HEK293 (cell line): ENCODE results near the gene MAN1B1.

Experiments
- CTCF ChIA-PET: fragments of 350-600 bp; formaldehyde crosslinking; extraction: SDS; loops from one replicate; lab custom pipeline; 2021; ENCODE audit warnings: antibody characterized with exemption; lab: Yijun Ruan, JAX
- POLR2A ChIA-PET: fragments of 300-600 bp; formaldehyde crosslinking; extraction: SDS; loops from one replicate; lab custom pipeline; 2020; ENCODE audit warnings: antibody characterized with exemption, inconsistent platforms; lab: Yijun Ruan, JAX
- H3K27ac ChIP-seq: fragments of 200-500 bp; sonication (Bioruptor generic); 2 replicates; pipeline ENCODE4 v1.5.1; 2014; ENCODE audit warnings: low read depth, low read length, control low read depth, inconsistent platforms; ENCODE audit errors: extremely low read depth
- H3K36me3 ChIP-seq, 2 experiments: fragments of 200-500 bp in 1 of 2; sonication (Bioruptor generic) in 1 of 2; 1 replicate in 1 of 2; 2 replicates in 1 of 2; pipeline ENCODE4 v1.5.1; 2014 to 2017; ENCODE audit warnings: inconsistent platforms in 2 of 2, low read length in 2 of 2; ENCODE audit not compliant: control insufficient read depth in 2 of 2, insufficient read depth in 1 of 2
- H3K4me1 ChIP-seq: fragments of 200-500 bp; sonication (Bioruptor generic); 2 replicates; pipeline ENCODE4 v1.5.1; 2014; ENCODE audit warnings: mild to moderate bottlenecking, low read length, inconsistent platforms; ENCODE audit not compliant: control insufficient read depth, insufficient read depth
- H3K4me3 ChIP-seq: 2 replicates; pipeline ENCODE4 v1.5.1; 2011; ENCODE audit warnings: low read depth, mild to moderate bottlenecking, control low read depth, low read length, moderate library complexity
- H3K9me3 ChIP-seq: fragments of 200-500 bp; sonication (Bioruptor generic); 2 replicates; pipeline ENCODE4 v1.5.1; 2014; ENCODE audit warnings: low read depth, low read length, inconsistent platforms; ENCODE audit not compliant: control insufficient read depth, insufficient read depth
- BCL11B ChIP-seq: fragments of 450-650 bp; formaldehyde crosslinking; IDR thresholded peaks from 2 replicates; pipeline ENCODE4 v1.5.1; 2016; ENCODE audit warnings: low read depth, missing biosample characterization, missing genetic modification characterization
- CTCF ChIP-seq: fragments of 450-650 bp; formaldehyde crosslinking; IDR thresholded peaks from 2 replicates; pipeline ENCODE4 v1.5.1; 2016; ENCODE audit warnings: missing biosample characterization, missing genetic modification characterization
- GFI1B ChIP-seq: fragments of 450-650 bp; formaldehyde crosslinking; IDR thresholded peaks from 2 replicates; pipeline ENCODE4 v1.5.1; 2016; ENCODE audit warnings: missing biosample characterization, missing genetic modification characterization
- ZBTB8A ChIP-seq: fragments of 450-650 bp; formaldehyde crosslinking; IDR thresholded peaks from 2 replicates; pipeline ENCODE4 v1.5.1; 2016; ENCODE audit warnings: missing biosample characterization, missing genetic modification characterization
- ZFP69B ChIP-seq: fragments of 450-650 bp; formaldehyde crosslinking; IDR thresholded peaks from 2 replicates; pipeline ENCODE4 v1.5.1; 2016; ENCODE audit warnings: missing biosample characterization, missing genetic modification characterization
- ZNF10 ChIP-seq: fragments of 450-650 bp; formaldehyde crosslinking; IDR thresholded peaks from 2 replicates; pipeline ENCODE4 v1.5.1; 2017; ENCODE audit warnings: missing biosample characterization, missing genetic modification characterization
- ZNF133 ChIP-seq: fragments of 450-650 bp; formaldehyde crosslinking; IDR thresholded peaks from 2 replicates; pipeline ENCODE4 v1.5.1; 2016; ENCODE audit warnings: missing biosample characterization, missing genetic modification characterization
- ZNF2 ChIP-seq: fragments of 450-650 bp; formaldehyde crosslinking; IDR thresholded peaks from 2 replicates; pipeline ENCODE4 v1.5.1; 2016; ENCODE audit warnings: missing biosample characterization, missing genetic modification characterization
- ZNF239 ChIP-seq: fragments of 450-650 bp; formaldehyde crosslinking; IDR thresholded peaks from 2 replicates; pipeline ENCODE4 v1.5.1; 2016; ENCODE audit warnings: missing biosample characterization, missing genetic modification characterization
- ZNF324 ChIP-seq: fragments of 450-650 bp; formaldehyde crosslinking; IDR thresholded peaks from 2 replicates; pipeline ENCODE4 v1.5.1; 2016; ENCODE audit warnings: missing biosample characterization, missing genetic modification characterization
- ZNF37A ChIP-seq: fragments of 450-650 bp; IDR thresholded peaks from 2 replicates; pipeline ENCODE4 v1.5.1; 2018; ENCODE audit warnings: missing biosample characterization, missing genetic modification characterization
- ZNF426 ChIP-seq: fragments of 450-650 bp; formaldehyde crosslinking; IDR thresholded peaks from 2 replicates; pipeline ENCODE4 v1.5.1; 2017; ENCODE audit warnings: missing biosample characterization, missing genetic modification characterization, mild to moderate bottlenecking, inconsistent platforms, moderate library complexity
- ZNF488 ChIP-seq: fragments of 450-650 bp; formaldehyde crosslinking; IDR thresholded peaks from 2 replicates; pipeline ENCODE4 v1.5.1; 2016; ENCODE audit warnings: missing biosample characterization, missing genetic modification characterization
- ZNF529 ChIP-seq: fragments of 450-650 bp; formaldehyde crosslinking; IDR thresholded peaks from 2 replicates; pipeline ENCODE4 v1.5.1; 2017; ENCODE audit warnings: missing genetic modification characterization, missing biosample characterization; ENCODE audit not compliant: insufficient replicate concordance
- ZNF837 ChIP-seq: fragments of 450-650 bp; formaldehyde crosslinking; IDR thresholded peaks from 2 replicates; pipeline ENCODE4 v1.5.1; 2016; ENCODE audit warnings: missing biosample characterization, missing genetic modification characterization
- ZSCAN16 ChIP-seq: fragments of 450-650 bp; formaldehyde crosslinking; IDR thresholded peaks from 2 replicates; pipeline ENCODE4 v1.5.1; 2016; ENCODE audit warnings: missing biosample characterization, missing genetic modification characterization
- ZSCAN30 ChIP-seq: fragments of 450-650 bp; IDR thresholded peaks from 2 replicates; pipeline ENCODE4 v1.5.1; 2018; ENCODE audit warnings: missing biosample characterization, mild to moderate bottlenecking, missing genetic modification characterization, moderate library complexity

Gene MAN1B1

GRCh38 chr9:137089232-137089947 is 2.6 kb downstream of the MAN1B1 start:
- Histone ChIP-seq H3K36me3 (peaks cover 0 to 42% of the 10 kb centered on the region in 2 experiments; a peak in 2 of 3 replicates), H3K4me1 (0 out of 2 replicates have a peak, but pooled peaks cover 3% of the 10 kb centered on the region), H3K27ac (no peak overlapping the region), H3K4me3 (no peak overlapping the region), H3K9me3 (no peaks in the 10 kb centered on the region)
- POLR2A ChIA-PET, result interaction anchor here (0.8 to 1.2 kb wide), 3 partner anchors 19 to 151 kb away, joined by 3 to 4 read pairs (median 4); partner anchors contain the start of genes SAPCD2 and TUBB4B
- no peak for TF ChIP-seq ZNF37A (tag by site-specific recombination)
- no peak for TF ChIP-seq ZNF488 (tag by site-specific recombination)
- no peak for TF ChIP-seq ZNF239 (tag by site-specific recombination)
- TF ChIP-seq ZFP69B (tag by site-specific recombination), result no peak
- TF ChIP-seq ZNF426 (tag by site-specific recombination), result no peak
- TF ChIP-seq ZSCAN16 (tag by site-specific recombination), result no peak
- TF ChIP-seq ZSCAN30, result no peak
- CTCF ChIA-PET, result interaction anchor here (1.2 to 3.3 kb wide), 8 partner anchors 21 to 147 kb away, joined by 3 to 26 read pairs (median 6); partner anchors contain the start of gene NPDC1

- Histone ChIP-seq H3K27ac (no peak overlapping the region), H3K9me3 (no peaks in the 10 kb centered on the region), H3K4me3 (no peak overlapping the region), H3K4me1 (no peaks in the 10 kb centered on the region), H3K36me3 (peaks cover 0 to 70% of the 10 kb centered on the region in 2 experiments; a peak in 2 of 3 replicates)
- peak; percentile 46; the same call in 1 of the 2 replicates for TF ChIP-seq CTCF (tag by site-specific recombination)
- no peak for TF ChIP-seq ZNF2 (tag by site-specific recombination)
- no peak for TF ChIP-seq ZNF426 (tag by site-specific recombination)
- POLR2A ChIA-PET, result interaction anchor here (1.7 kb wide), 1 partner anchor 9 kb away, joined by 8 read pairs; the partner anchor contains the start of gene MAN1B1
- CTCF ChIA-PET, result interaction anchor here (0.9 to 1.5 kb wide), 3 partner anchors 28 to 140 kb away, joined by 3 to 4 read pairs (median 3); no protein-coding TSS in a partner anchor
These were observed 9.1 kb downstream of the MAN1B1 start for GRCh38 chr9:137095664-137096517.

- CTCF ChIA-PET, result interaction anchor here (1.2 kb wide), 2 partner anchors 29 to 31 kb away, joined by 4 to 5 read pairs; no protein-coding TSS in a partner anchor
- TF ChIP-seq GFI1B (tag by site-specific recombination), result no peak
- TF ChIP-seq ZNF10 (tag by site-specific recombination), result no peak
- TF ChIP-seq ZNF837, result no peak
- no peak for TF ChIP-seq ZBTB8A (tag by site-specific recombination)
- no peak for TF ChIP-seq ZNF324 (tag by site-specific recombination)
- no peak for TF ChIP-seq BCL11B (tag by site-specific recombination)
- no peak for TF ChIP-seq ZNF529 (tag by site-specific recombination)
- TF ChIP-seq ZNF133, result no peak
- Histone ChIP-seq H3K9me3 (no peaks in the 10 kb centered on the region), H3K4me3 (no peak overlapping the region), H3K36me3 (peaks cover 0 to 74% of the 10 kb centered on the region in 2 experiments; a peak in 2 of 3 replicates), H3K27ac (no peak overlapping the region), H3K4me1 (no peaks in the 10 kb centered on the region)
- POLR2A ChIA-PET, result interaction anchor here (1.2 kb wide), 1 partner anchor 10 kb away, joined by 3 read pairs; the partner anchor contains the start of gene MAN1B1
These were observed 10.2 kb downstream of the MAN1B1 start for GRCh38 chr9:137096785-137097546.
